Naive thymus-derived CD4-positive, alpha-beta T cell (primary cell): ENCODE data around the gene CDH23. TPM values are rescaled to one million over a fixed set of nuclear protein-coding genes. Genes with fewer than 3 reads are reported as not detected.

ENCODE experiments used
- ATAC-seq: fragments of 150-1000 bp; cut with Tn5 transposase; 2 replicates; pipeline ENCODE4 v1.10.0; 2021; ENCODE audit warnings: mild to moderate bottlenecking, moderate library complexity
- CTCF ChIA-PET: fragments of 350-600 bp; sonication (Branson Sonifier 250); formaldehyde crosslinking; loops from one replicate; lab custom pipeline; 2021; ENCODE audit warnings: antibody characterized with exemption; lab: Charles Lee
- POLR2A ChIA-PET: fragments of 350-600 bp; sonication (Branson Sonifier 250); formaldehyde crosslinking; loops from one replicate; lab custom pipeline; 2021; ENCODE audit warnings: antibody characterized with exemption, inconsistent platforms; lab: Charles Lee
- DNase-seq, 9 donors: peaks; one replicate each; pipeline versions ENCODE4 v3.0.0 to v3.0.0-alpha.2; 2020 to 2022; ENCODE audit warnings: mixed read lengths in 1 of 9
- H3K27ac ChIP-seq: one replicate; pipeline ENCODE4 v1.7.0; 2013; ENCODE audit warnings: mild to moderate bottlenecking, low read depth, low read length, moderate library complexity
- H3K27me3 ChIP-seq, 2 donors: one replicate each; pipeline ENCODE4 v1.7.0; 2013; ENCODE audit warnings: low read length in 2 of 2, mild to moderate bottlenecking in 2 of 2, moderate library complexity in 2 of 2; ENCODE audit not compliant: control insufficient read depth in 2 of 2, insufficient read depth in 2 of 2
- H3K36me3 ChIP-seq, 3 experiments: 1 replicate in 2 of 3; 2 replicates in 1 of 3; pipeline ENCODE4 v1.7.0; 2013; ENCODE audit warnings: low read length in 3 of 3, mild to moderate bottlenecking in 3 of 3, moderate library complexity in 1 of 3; ENCODE audit not compliant: insufficient read depth in 3 of 3, control insufficient read depth in 2 of 3
- H3K4me1 ChIP-seq, 2 donors: one replicate each; pipeline ENCODE4 v1.7.0; 2013; ENCODE audit warnings: low read length in 2 of 2, mild to moderate bottlenecking in 2 of 2, moderate library complexity in 1 of 2; ENCODE audit not compliant: control insufficient read depth in 2 of 2, insufficient read depth in 2 of 2
- H3K4me3 ChIP-seq: 2 replicates; pipeline ENCODE4 v1.7.0; 2013; ENCODE audit warnings: mild to moderate bottlenecking, low read length
- H3K9me3 ChIP-seq, 3 experiments: 1 replicate in 2 of 3; 2 replicates in 1 of 3; pipeline ENCODE4 v1.7.0; 2013; ENCODE audit warnings: low read length in 3 of 3; ENCODE audit not compliant: control insufficient read depth in 2 of 3
- H3K27ac Mint-ChIP-seq, 9 donors: one replicate each; pipeline ENCODE4 v1.8.0; 2020 to 2022; ENCODE audit warnings: mixed read lengths in 9 of 9, mild to moderate bottlenecking in 8 of 9, moderate library complexity in 5 of 9, inconsistent platforms in 2 of 9
- H3K27me3 Mint-ChIP-seq, 5 donors: one replicate each; pipeline ENCODE4 v1.8.0; 2021 to 2022; ENCODE audit warnings: mixed read lengths in 5 of 5, mild to moderate bottlenecking in 1 of 5
- H3K36me3 Mint-ChIP-seq, 5 donors: one replicate each; pipeline ENCODE4 v1.8.0; 2020 to 2022; ENCODE audit warnings: mixed read lengths in 5 of 5, mild to moderate bottlenecking in 3 of 5, inconsistent platforms in 1 of 5
- H3K4me1 Mint-ChIP-seq, 7 donors: one replicate each; pipeline ENCODE4 v1.8.0; 2020 to 2022; ENCODE audit warnings: mixed read lengths in 7 of 7, mild to moderate bottlenecking in 3 of 7, inconsistent platforms in 1 of 7
- H3K4me3 Mint-ChIP-seq, 10 donors: one replicate each; pipeline ENCODE4 v1.8.0; 2020 to 2022; ENCODE audit warnings: mild to moderate bottlenecking in 10 of 10, mixed read lengths in 10 of 10, moderate library complexity in 6 of 10, inconsistent platforms in 2 of 10
- H3K9me3 Mint-ChIP-seq, 11 donors: one replicate each; pipeline ENCODE4 v1.8.0; 2020 to 2022; ENCODE audit warnings: mixed read lengths in 11 of 11, mild to moderate bottlenecking in 4 of 11, inconsistent platforms in 1 of 11, moderate library complexity in 1 of 11
- intact Hi-C, 2 donors: fragments of 100-400 bp; cut with micrococcal nuclease; formaldehyde crosslinking; loops; one replicate each; pipeline ENCODE4 v1.15.1; 2023
- polyA plus RNA-seq, 2 donors: library from polyadenylated mRNA; unstranded; fragments of 300-500 nt; fragmentation: Illumina TruSeq; gene quantifications; one replicate each; pipeline ENCODE4 v1.2.3, GENCODE V29; 2021
- total RNA-seq, 6 experiments: library from RNA in 5 of 6; stranded (reverse) in 5 of 6; gene quantifications; 1 replicate in 5 of 6; 2 replicates in 1 of 6; pipeline ENCODE4 v1.2.3 and lab custom pipeline; 2021 to 2026

The CDH23 gene
- total and polyA plus RNA-seq, 7 experiments from 2014 or later, result 1.1 to 18.3 (median 7.9) TPM

DNA sequence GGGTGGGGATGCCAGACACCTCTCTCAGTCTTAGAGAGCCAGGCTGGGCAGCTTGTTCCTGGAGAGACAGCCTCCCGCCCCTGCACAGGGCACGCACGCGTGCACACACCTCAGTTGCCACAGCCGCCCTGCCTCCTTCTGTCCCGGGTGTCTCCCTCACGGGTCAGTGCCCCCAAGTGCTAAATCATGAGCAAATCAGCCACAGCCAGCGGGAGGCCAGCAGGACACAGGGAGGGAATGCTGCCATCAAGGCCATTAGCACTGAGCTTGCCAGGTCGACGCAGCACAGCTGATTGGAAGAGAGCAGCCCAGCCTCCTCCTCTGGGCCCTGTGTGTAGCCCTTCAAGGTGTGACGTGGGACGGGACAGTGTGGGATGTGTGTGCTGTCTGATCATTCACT is 130.4 kb downstream of the CDH23 start:
- POLR2A ChIA-PET, result no interaction called here
- H3K4me1 Mint-ChIP-seq, result peaks cover 0 to 7% (median 5%) of the 10 kb centered on the region in 7 donors
- H3K27ac ChIP-seq, result no peak overlapping the region
- H3K4me3 ChIP-seq, result no peak overlapping the region
- intact Hi-C loops, result no loop called here
- no peaks in the 10 kb centered on the region for H3K36me3 ChIP-seq
- H3K4me1 ChIP-seq, result no peaks in the 10 kb centered on the region
- no peak for ATAC-seq
- H3K27me3 Mint-ChIP-seq, result peaks cover 0 to 13% (median 8%) of the 10 kb centered on the region in 5 donors
- H3K9me3 Mint-ChIP-seq, result peaks cover 0 to 4% (median 0%) of the 10 kb centered on the region in 11 donors
- H3K27me3 ChIP-seq, result no peaks in the 10 kb centered on the region
- no peak overlapping the region for H3K27ac Mint-ChIP-seq
- no peaks in the 10 kb centered on the region for H3K9me3 ChIP-seq
- H3K4me3 Mint-ChIP-seq, result no peak overlapping the region
- H3K36me3 Mint-ChIP-seq, result no peaks in the 10 kb centered on the region
- DNase-seq, result no peak
- CTCF ChIA-PET, result no interaction called here

DNA sequence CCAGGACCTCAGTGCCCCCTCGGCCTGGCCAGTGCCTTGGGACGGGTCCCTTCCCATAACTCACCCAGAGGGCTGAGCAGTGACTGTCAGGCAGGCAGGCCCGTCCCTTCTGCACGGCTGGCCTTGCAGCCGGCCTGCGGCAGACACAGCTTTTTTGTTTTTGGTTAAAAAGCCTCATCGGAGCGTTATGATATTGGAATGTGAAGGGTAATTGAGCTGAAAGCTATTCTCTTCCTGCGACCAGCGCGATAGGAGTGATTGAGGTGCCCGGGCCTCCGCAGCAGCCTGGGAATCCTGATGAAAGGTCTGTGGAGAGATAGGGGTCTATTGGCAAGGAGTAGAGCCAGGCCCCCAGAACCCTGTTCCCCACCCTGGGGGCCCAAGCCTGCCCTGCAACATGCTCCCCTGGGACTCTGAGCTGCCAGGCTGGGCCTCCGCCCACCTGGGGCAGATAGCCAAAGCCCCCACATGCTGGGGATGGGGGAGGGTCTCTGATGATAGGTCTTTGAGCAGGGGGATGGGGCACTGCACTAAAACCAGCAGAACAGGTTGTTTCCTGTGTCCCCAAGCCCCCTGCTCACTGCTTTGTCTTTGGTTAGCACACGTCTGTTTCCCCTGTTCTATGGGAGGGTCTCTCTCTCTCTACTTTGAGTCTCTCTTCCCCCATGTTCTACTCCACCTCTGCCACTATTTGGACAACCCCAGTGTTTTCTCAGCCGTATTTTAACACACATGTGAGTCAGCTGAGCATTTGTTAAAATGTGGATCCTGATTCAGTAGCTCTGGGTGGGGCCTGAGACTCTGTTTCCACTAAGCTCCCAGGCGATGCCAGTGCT is 131.9 kb downstream of the CDH23 start:
- ATAC-seq (no peak), DNase-seq (no peak)
- Histone ChIP-seq H3K27me3 (no peaks in the 10 kb centered on the region), H3K4me3 (no peak overlapping the region), H3K9me3 (no peaks in the 10 kb centered on the region), H3K27ac (no peak overlapping the region), H3K36me3 (no peaks in the 10 kb centered on the region), H3K4me1 (no peaks in the 10 kb centered on the region)
- CTCF ChIA-PET, result no interaction called here
- intact Hi-C loops, result no loop called here
- Mint-ChIP-seq H3K27ac (no peak overlapping the region), H3K36me3 (no peaks in the 10 kb centered on the region), H3K9me3 (peaks cover 0 to 6% (median 0%) of the 10 kb centered on the region in 11 donors), H3K4me3 (no peak overlapping the region), H3K27me3 (peaks cover 0 to 10% (median 5%) of the 10 kb centered on the region in 5 donors), H3K4me1 (peaks cover 0 to 7% (median 5%) of the 10 kb centered on the region in 7 donors)
- POLR2A ChIA-PET, result no interaction called here

DNA sequence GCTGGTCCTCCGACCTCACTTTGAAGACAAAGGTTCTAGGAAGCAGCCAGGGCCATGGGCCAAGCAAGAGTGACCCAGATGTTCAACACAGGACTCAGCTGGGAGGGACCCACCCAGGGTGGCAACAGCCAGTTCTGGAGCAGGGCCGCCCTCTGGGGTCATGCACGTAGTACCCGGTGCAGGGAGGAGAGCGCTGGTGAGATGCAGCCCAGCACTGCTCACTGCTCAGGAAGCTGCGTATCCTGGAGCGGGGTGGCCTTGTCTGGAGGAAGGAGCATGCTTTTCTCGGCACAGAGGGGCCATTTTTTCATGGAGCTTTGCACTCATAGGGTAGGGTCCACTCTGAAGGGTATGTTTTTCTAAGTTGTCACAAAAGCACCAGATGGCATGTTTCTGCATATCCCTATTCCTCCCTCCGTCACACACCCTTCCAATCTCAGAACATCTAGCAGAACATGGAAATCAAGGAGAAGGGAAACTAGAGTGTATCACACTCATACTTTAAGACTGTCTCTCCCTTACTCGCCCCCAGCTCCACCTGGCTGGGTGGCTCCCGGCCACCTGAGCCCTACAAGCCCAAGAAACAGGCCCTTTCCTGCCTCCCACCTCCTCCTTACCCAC is 132.6 kb downstream of the CDH23 start:
- intact Hi-C loops, result no loop called here
- POLR2A ChIA-PET, result no interaction called here

DNA sequence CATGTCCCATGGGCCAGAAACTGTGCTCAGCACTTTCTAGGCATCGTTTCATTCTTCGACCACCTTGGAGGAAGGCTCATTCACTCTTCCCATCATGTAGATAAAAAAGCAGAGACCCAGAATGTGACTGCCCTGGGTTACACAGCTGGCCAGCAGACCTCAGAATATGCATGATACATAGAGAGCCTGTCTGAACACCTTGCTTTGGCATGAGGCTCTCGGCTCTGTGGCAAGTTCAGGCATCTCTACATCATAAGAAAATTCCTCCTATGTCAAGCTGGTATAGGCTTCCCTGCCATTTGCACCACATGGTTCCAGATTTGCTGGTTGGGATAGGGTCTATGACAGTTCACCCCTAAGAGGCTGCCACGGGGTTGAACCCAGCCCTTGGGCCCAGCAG is 134.1 kb downstream of the CDH23 start:
- DNase-seq (no peak), ATAC-seq (no peak)
- intact Hi-C loops, result no loop called here
- ChIA-PET CTCF (interaction anchor here (1.1 kb wide), 1 partner anchor 280 kb away, joined by 3 read pairs; no protein-coding TSS in a partner anchor), POLR2A (no interaction called here)
- no peaks in the 10 kb centered on the region for H3K4me1 ChIP-seq
- no peaks in the 10 kb centered on the region for H3K9me3 ChIP-seq
- H3K4me3 ChIP-seq, result no peak overlapping the region
- Mint-ChIP-seq H3K4me3 (no peak overlapping the region), H3K27me3 (no peaks in the 10 kb centered on the region), H3K4me1 (peaks cover 0 to 7% (median 5%) of the 10 kb centered on the region in 7 donors), H3K36me3 (no peaks in the 10 kb centered on the region), H3K9me3 (peaks cover 0 to 6% (median 0%) of the 10 kb centered on the region in 11 donors), H3K27ac (no peak overlapping the region)
- no peaks in the 10 kb centered on the region for H3K36me3 ChIP-seq
- no peak overlapping the region for H3K27ac ChIP-seq
- H3K27me3 ChIP-seq, result no peaks in the 10 kb centered on the region

More for the DNA sequence above, 132.6 kb downstream of the CDH23 start:
- Histone ChIP-seq H3K36me3 (no peaks in the 10 kb centered on the region), H3K4me1 (no peaks in the 10 kb centered on the region), H3K27ac (no peak overlapping the region), H3K4me3 (no peak overlapping the region), H3K27me3 (no peaks in the 10 kb centered on the region), H3K9me3 (no peaks in the 10 kb centered on the region)
- no peaks in the 10 kb centered on the region for H3K36me3 Mint-ChIP-seq
- CTCF ChIA-PET, result interaction anchor here (1.1 kb wide), 1 partner anchor 9 kb away, joined by 3 read pairs; no protein-coding TSS in a partner anchor
- peak overlapping the region in 1 of 9 donors; percentile 56 for H3K27ac Mint-ChIP-seq
- H3K4me1 Mint-ChIP-seq, result peaks cover 0 to 7% (median 5%) of the 10 kb centered on the region in 7 donors
- H3K9me3 Mint-ChIP-seq, result peaks cover 0 to 6% (median 0%) of the 10 kb centered on the region in 11 donors
- DNase-seq (no peak), ATAC-seq (no peak)
- no peak overlapping the region for H3K4me3 Mint-ChIP-seq
- H3K27me3 Mint-ChIP-seq, result peaks cover 0 to 3% (median 0%) of the 10 kb centered on the region in 5 donors

DNA sequence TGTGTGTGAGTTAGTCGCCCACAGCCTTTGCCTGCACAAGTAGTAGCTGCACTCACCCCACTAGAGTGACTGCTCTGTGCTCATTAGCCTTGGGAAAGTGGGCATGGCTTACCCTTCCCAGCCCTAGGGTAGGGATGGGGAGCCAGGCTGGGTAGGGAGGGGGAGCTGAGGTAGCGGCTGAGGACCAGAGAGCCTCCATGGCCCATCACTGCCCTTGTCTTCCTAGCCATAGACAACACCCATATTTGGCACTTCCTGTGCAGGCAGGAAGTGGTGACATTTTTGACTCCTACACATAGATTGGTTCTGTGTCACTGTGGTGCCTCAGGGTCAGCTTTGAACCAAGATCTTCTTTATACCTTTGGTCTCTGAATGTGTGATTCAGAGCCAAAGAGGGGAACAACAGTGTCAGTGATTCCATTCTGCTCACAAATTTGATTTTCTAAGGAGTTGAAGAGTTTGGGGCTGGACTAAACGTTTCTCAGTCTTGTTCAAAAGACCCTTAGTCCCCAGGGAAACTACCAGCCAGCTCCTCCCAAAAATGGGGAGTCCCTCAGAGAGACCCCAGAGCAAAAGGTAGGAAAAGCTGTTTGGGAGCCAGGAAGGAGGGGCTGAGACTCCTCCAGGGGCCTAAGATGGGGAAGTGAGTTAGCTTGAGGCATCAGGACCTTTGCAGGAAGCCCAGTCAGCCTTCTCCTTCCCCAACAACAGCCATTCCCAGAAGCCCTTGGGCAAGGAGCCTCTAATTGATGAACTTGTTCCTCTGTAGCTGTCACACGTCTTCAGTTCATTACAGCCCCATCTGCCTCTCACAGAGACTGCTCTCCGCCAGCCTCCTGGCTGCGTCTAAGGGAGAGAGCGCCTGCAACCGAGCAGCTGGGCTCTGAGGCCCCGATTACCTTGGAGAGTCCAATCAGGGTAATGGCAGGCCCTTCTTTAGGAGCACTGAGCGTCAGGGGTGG is 135.0 kb downstream of the CDH23 start:
- Histone ChIP-seq H3K4me3 (no peak overlapping the region), H3K9me3 (no peaks in the 10 kb centered on the region), H3K36me3 (no peaks in the 10 kb centered on the region), H3K4me1 (no peaks in the 10 kb centered on the region), H3K27ac (no peak overlapping the region), H3K27me3 (no peaks in the 10 kb centered on the region)
- H3K4me3 Mint-ChIP-seq, result no peak overlapping the region
- ATAC-seq (peak; percentile 17), DNase-seq (peak in 4 of 9 donors; percentile 7 to 46 (median 12))
- peaks cover 0 to 7% (median 5%) of the 10 kb centered on the region in 7 donors for H3K4me1 Mint-ChIP-seq
- intact Hi-C loops, result no loop called here
- no peaks in the 10 kb centered on the region for H3K27me3 Mint-ChIP-seq
- H3K9me3 Mint-ChIP-seq, result peaks cover 0 to 6% (median 0%) of the 10 kb centered on the region in 11 donors
- no peak overlapping the region for H3K27ac Mint-ChIP-seq
- ChIA-PET CTCF (interaction anchor here (1.1 kb wide), 1 partner anchor 279 kb away, joined by 3 read pairs; no protein-coding TSS in a partner anchor), POLR2A (no interaction called here)
- H3K36me3 Mint-ChIP-seq, result no peaks in the 10 kb centered on the region

DNA sequence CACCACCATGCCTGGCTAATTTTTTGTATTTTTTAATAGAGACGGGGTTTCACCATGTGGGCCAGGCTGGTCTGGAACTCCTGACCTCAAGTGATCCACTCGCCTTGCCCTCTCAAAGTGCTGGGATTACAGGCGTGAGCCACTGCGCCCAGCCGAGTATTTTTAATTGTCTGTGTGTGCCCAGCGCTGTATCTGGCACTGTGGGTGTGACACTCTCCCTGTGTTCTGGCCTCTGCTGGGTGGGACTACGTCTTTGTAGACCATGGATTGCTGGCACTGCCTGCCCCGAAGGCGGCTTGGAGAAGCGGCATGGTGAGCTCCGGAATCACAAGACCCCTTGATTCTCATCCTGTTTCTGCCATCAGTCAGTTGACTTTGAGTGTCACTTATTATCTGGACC is 136.2 kb downstream of the CDH23 start:
- Mint-ChIP-seq H3K9me3 (peaks cover 0 to 6% (median 0%) of the 10 kb centered on the region in 11 donors), H3K27me3 (no peaks in the 10 kb centered on the region), H3K4me1 (peaks cover 0 to 7% (median 5%) of the 10 kb centered on the region in 7 donors), H3K36me3 (no peaks in the 10 kb centered on the region), H3K27ac (no peak overlapping the region), H3K4me3 (no peak overlapping the region)
- Histone ChIP-seq H3K36me3 (no peaks in the 10 kb centered on the region), H3K9me3 (no peaks in the 10 kb centered on the region), H3K27me3 (no peaks in the 10 kb centered on the region), H3K4me3 (no peak overlapping the region), H3K4me1 (no peaks in the 10 kb centered on the region), H3K27ac (no peak overlapping the region)
- no peak for DNase-seq
- intact Hi-C loops, result no loop called here
- ChIA-PET CTCF (interaction anchor here (0.6 kb wide), 1 partner anchor 38 kb away, joined by 3 read pairs; no protein-coding TSS in a partner anchor), POLR2A (no interaction called here)
- ATAC-seq, result no peak
